Erythroblast (primary cell): Measurements from ENCODE around the gene ARVCF.

ENCODE experiments used
- DNase-seq, 2 experiments: peaks; one replicate each; lab custom pipeline; 2025; lab: John Stamatoyannopoulos, UW
- GATA1 ChIP-seq: IDR thresholded peaks from 2 replicates; pipeline ENCODE4 v1.6.1; 2011; ENCODE audit warnings: low read depth, mild to moderate bottlenecking, control low read depth, low read length, moderate library complexity
- POLR2A ChIP-seq: IDR thresholded peaks from 2 replicates; pipeline ENCODE4 v1.6.1; 2011; ENCODE audit warnings: mild to moderate bottlenecking, low read length

ARVCF gene

DNA sequence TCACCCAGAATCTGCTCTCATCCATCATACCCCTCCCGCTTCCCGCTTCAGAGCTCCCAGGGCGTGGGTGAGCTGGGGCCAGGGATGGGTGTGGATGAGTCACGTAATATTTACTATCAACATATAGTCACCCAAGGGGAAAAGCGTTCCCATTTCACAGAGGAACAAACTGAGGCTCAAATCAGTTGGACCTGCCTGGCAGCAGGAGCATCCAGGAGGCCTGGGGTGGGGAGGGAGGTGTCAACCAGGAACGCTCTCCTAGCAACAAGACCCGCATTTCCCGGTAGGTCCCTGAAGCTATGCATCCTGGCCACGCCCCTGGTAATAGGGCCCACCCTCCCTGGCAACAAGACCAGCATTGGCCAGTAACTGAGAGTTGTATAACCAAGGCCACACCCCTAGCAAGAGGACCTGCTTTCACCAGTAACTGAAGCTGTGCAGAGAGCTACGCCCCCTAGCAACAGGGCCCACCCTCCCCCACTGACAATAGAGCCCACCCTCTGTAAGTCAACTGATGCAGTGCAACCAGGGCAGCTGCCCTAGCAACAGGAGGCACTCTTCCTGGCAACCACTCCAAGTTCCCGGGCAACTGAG, 42.3 kb downstream of the ARVCF start:
- DNase-seq, result peak; percentile 65 to 71

DNA sequence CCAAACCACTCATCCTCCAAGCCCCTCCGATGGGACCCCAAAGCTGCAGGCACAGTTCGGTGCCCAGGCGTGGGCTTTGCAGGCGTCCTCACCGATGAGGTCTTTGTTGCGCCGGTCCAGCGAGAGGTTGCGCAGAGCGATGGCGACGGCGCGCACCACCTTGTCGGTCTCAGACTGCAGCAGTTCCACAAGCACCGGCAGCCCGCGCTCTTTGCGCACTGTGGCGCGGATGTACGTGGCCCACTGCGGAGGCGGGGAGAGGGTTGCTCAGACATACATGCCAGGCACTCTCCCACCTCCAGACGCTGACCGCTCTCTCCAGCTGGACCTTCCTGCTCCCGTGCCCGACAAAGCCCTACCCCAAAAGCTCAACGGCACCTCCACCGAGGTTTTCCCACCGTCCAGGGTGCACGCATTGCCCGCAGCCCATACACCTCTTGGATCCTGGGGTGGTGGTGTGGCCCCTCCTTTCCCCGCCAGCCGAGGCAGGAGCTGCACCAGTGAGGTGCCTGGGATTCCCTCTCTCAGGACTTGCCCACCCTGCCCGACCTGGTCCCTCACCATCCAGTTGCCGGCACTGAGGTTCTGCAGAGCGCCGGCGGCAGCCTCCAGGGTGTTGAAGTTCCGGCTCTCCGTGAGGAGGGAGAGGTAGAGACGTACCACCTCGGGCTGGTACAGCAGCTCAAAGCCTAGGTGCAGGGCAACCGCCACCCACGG, 42.9 kb downstream of the ARVCF start:
- TF ChIP-seq POLR2A (no peak), GATA1 (no peak)
- DNase-seq, result no peak

More for the DNA sequence above, 42.3 kb downstream of the ARVCF start:
- no peak for TF ChIP-seq POLR2A
- TF ChIP-seq GATA1, result no peak

DNA sequence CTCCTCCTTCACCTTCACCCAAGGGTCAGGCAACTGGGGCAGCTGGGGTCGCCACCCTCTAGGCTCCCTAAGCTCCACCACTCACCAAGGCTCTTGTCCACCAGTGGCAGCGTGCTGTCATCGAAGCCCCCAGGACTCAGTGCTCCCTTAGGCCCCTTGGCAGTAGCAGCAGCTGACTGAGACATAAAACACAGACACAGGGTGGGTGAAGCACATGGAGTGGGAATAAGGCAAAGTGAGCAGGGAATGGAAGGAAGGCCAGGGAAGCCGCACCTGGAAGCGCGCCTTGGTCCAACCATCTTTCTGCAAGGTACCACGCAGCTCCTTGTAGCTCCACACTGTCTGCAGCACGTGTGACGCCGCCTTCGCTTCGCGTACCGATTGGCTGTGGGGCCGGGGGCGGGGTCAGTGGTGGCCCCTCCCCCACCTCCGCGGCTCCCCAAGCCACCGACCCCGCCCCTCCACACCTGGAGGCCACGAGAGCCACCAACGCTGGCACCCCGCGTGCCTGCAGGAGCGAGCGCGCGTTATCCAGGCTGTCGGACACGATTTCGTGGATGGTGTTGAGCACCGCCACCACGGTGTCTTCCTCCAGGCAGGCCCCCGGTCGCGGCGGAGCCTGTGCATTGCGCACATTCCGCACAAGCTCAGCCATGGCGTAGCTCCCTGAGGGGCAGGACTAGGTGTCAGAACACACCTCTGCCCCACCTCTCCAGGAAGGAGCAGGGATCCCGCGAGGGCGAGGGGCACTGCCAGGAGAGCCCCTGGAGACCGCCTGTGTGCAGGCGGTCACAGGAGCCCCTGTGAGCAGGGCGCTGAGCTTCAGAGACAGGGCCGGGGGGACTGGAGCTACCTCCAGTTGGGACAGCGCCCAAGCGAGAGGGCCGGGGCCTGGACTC, 43.7 kb downstream of the ARVCF start:
- no peak for DNase-seq
- TF ChIP-seq GATA1, result no peak
- no peak for TF ChIP-seq POLR2A

DNA sequence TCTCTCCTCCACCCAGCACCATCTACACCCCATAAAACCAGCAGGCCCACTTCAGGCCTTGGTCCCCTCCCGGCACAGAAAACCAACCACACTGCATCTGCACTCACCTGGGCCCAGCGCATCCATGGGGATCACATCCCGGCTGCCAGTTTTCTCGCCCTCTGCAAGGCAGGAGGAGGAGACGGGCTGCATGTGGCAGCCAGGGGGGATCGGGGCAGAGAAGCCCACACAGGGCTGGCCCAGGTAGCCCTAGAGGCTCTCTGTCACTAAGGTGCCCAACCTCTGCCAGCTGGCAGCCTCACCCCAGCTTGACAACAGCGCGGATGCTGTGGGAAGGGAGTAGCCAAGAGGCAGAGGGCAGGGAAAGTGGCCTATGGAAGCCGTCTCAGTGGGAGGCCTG, 44.4 kb downstream of the ARVCF start:
- no peak for DNase-seq
- TF ChIP-seq GATA1, result no peak
- TF ChIP-seq POLR2A, result no peak

GRCh38 chr22:19971276-19972124, 45.1 kb downstream of the ARVCF start:
- no peak for DNase-seq
- TF ChIP-seq POLR2A (no peak), GATA1 (no peak)

DNA sequence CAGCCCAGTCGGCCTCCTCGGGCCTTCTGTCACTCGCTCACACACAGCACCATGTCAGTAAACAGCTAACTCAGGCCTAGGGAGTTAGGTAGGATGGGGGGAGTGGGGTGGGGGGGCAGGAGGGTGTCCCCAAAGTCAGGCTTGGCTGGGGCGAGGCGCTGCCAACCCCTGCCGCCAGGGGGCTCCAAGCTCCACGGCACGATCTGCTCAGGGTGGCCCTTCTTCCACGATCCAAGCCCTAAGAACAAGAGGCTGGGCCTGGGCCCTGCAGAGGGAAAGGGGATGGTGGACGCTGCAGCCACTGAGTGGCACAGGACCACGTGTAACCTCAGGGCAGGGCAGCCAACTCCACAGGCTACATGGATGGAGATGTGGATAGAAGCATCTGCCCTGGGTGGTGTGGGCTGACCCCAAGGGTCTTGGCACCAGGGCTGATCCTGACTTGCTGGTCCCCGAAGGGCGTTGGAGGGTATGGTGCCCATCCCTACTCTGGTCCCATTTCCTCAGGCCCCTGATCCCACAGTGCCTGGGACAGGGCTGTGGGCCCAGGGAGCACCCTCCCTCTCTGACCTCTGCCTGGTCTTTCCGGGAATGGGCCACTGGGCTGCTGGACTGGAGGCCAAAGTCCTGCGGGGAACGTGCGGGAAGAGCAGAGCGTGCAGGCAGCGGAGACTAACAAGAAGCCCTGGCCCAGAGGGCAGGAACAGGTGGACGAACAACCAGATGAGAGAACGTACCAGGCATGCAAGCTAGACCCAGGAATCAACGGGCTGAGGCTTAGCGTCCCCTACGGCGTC, 45.9 kb downstream of the ARVCF start:
- peak; percentile 73 to 85 for DNase-seq
- no peak for TF ChIP-seq GATA1
- no peak for TF ChIP-seq POLR2A

- TF ChIP-seq POLR2A (no peak), GATA1 (no peak)
- DNase-seq, result no peak
These were observed 46.6 kb downstream of the ARVCF start for GRCh38 chr22:19970031-19970478.

DNA sequence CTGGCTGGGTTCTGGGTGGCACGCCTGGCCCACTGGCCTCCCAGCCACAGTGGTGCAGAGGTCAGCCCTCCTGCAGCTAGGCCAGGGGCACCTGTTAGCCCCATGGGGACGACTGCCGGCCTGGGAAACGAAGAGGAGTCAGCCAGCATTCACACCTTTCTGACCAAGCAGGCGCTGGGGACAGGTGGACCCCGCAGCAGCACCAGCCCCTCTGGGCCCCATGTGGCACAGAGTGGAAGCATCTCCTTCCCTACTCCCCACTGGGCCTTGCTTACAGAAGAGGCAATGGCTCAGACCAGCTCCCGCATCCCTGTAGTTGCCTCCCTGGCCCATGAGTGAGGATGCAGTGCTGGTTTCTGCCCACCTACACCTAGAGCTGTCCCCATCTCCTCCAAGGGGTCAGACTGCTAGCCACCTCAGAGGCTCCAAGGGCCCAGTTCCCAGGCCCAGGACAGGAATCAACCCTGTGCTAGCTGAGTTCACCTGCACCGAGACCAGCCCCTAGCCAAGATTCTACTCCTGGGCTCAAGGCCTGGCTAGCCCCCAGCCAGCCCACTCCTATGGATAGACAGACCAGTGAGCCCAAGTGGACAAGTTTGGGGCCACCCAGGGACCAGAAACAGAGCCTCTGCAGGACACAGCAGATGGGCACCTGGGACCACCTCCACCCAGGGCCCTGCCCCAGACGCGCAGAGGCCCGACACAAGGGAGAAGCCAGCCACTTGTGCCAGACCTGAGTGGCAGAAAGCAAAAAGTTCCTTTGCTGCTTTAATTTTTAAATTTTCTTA, 47.3 kb downstream of the ARVCF start:
- TF ChIP-seq POLR2A, result no peak
- TF ChIP-seq GATA1, result no peak
- DNase-seq, result no peak

DNA sequence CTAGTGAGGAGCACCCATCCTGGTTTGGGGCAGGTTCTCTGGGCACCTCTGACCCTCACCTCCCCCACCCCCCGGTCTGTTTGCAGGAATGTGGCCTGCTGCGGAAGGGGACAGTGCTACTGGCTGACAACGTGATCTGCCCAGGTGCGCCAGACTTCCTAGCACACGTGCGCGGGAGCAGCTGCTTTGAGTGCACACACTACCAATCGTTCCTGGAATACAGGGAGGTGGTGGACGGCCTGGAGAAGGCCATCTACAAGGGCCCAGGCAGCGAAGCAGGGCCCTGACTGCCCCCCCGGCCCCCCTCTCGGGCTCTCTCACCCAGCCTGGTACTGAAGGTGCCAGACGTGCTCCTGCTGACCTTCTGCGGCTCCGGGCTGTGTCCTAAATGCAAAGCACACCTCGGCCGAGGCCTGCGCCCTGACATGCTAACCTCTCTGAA, 48.2 kb downstream of the ARVCF start:
- TF ChIP-seq GATA1 (no peak), POLR2A (no peak)
- DNase-seq, result no peak

DNA sequence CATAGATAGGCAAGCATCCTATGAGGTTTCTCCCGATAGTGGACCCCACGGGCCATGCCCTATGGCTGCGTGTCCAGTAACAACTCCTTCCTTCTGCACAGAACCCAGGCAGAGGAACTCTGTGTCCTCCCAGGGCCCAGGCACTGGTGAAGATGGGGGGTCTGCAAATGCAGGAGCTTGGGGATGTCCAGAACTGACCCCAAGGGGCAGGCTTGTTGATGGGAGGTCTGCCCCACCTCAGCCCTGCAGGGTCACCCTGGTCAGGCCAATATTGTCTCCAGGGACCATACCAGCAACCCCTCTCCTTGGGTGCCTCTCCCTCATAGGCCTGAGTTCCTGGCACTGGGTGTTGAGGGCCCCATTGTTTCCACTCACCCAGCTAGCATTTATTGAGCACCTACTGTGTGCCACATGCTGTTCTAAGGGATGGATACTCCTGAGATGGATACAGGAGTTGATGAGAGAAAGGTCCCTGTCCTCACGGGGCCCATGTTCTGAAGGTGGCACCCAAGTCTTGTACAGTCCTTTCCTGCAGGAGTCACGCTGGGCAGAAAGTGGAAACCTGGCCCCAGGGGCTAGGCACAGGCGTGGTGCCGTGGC, 48.7 kb downstream of the ARVCF start:
- DNase-seq, result no peak
- TF ChIP-seq POLR2A, result no peak
- no peak for TF ChIP-seq GATA1
